K562 (cell line): Measurements from ENCODE around the gene HOXB3. TPM values are rescaled to one million over a fixed set of nuclear protein-coding genes. Genes with fewer than 3 reads are reported as not detected.
A peak's percentile ranks its signal among the peaks of the same experiment; 100 is the strongest.

ENCODE experiments used
- ARID1B ChIP-seq: fragments of 450-650 bp; IDR thresholded peaks from 2 replicates; pipeline ENCODE4 v1.6.1; 2016; ENCODE audit warnings: antibody characterized with exemption, mild to moderate bottlenecking, inconsistent platforms
- COPS2 ChIP-seq: fragments of 450-650 bp; conservative IDR thresholded peaks from 2 replicates; pipeline ENCODE4 v1.6.1; 2016; ENCODE audit warnings: mild to moderate bottlenecking, moderate library complexity
- CREB3 ChIP-seq: fragments of 450-650 bp; conservative IDR thresholded peaks from 2 replicates; pipeline ENCODE4 v1.6.1; 2016; ENCODE audit warnings: missing genetic modification characterization, low read depth, mild to moderate bottlenecking, missing compliant biosample characterization, moderate library complexity
- ELK1 ChIP-seq: sonication (generic); formaldehyde crosslinking; IDR thresholded peaks from 2 replicates; pipeline ENCODE4 v1.8.1; 2022; ENCODE audit warnings: missing genetic modification reagents
- GATA2 ChIP-seq: sonication (generic); formaldehyde crosslinking; IDR thresholded peaks from 2 replicates; pipeline ENCODE4 v1.4.0; 2020; ENCODE audit warnings: mild to moderate bottlenecking, missing genetic modification reagents
- HMG20B ChIP-seq: fragments of 250-450 bp; sonication (Bioruptor Pico); IDR thresholded peaks from 2 replicates; pipeline ENCODE4 v1.5.0; 2021; ENCODE audit warnings: mild to moderate bottlenecking
- KLF16 ChIP-seq: IDR thresholded peaks from 2 replicates; pipeline ENCODE4 v1.6.1; 2016; ENCODE audit warnings: antibody characterized with exemption
- NCOA6 ChIP-seq: fragments of 450-650 bp; IDR thresholded peaks from 2 replicates; pipeline ENCODE4 v1.6.1; 2017; ENCODE audit warnings: mild to moderate bottlenecking
- RBM39 ChIP-seq: fragments of 200-400 bp; formaldehyde crosslinking; optimal IDR thresholded peaks from 2 replicates; pipeline ENCODE3; 2018; ENCODE audit warnings: low read depth, low read length
- RHOXF2B ChIP-seq: fragments of 250-450 bp; sonication (Bioruptor Pico); conservative IDR thresholded peaks from 2 replicates; pipeline ENCODE4 v1.5.1; 2021
- SMAD2 ChIP-seq: fragments of 150-350 bp; IDR thresholded peaks from 2 replicates; pipeline ENCODE4 v1.6.1; 2014; ENCODE audit warnings: low read depth, mild to moderate bottlenecking, low read length
- SMAD3 ChIP-seq: fragments of 450-650 bp; formaldehyde crosslinking; conservative IDR thresholded peaks from 2 replicates; pipeline ENCODE4 v1.4.0; 2020; ENCODE audit warnings: mild to moderate bottlenecking
- SPI1 ChIP-seq: IDR thresholded peaks from 2 replicates; pipeline ENCODE4 v1.6.1; 2011; ENCODE audit warnings: low read depth, low read length, control low read depth, borderline replicate concordance
- VEZF1 ChIP-seq: fragments of 200-800 bp; sonication (Bioruptor generic); IDR thresholded peaks from 2 replicates; pipeline ENCODE4 v1.6.1; 2017; ENCODE audit warnings: missing genetic modification characterization, missing compliant biosample characterization
- WHSC1 ChIP-seq: IDR thresholded peaks from one replicate; pipeline ENCODE4 v1.6.1; 2012; ENCODE audit warnings: low read length, control low read depth, inconsistent platforms
- ZBTB34 ChIP-seq: fragments of 250-450 bp; sonication (Bioruptor Pico); IDR thresholded peaks from 2 replicates; pipeline ENCODE4 v1.8.0; 2021; ENCODE audit warnings: mild to moderate bottlenecking, moderate library complexity
- ZEB2 ChIP-seq: fragments of 450-650 bp; IDR thresholded peaks from 2 replicates; pipeline ENCODE4 v1.6.1; 2016
- ZFP91 ChIP-seq: sonication (generic); formaldehyde crosslinking; IDR thresholded peaks from 2 replicates; pipeline ENCODE4 v1.8.0; 2022; ENCODE audit warnings: mild to moderate bottlenecking, missing genetic modification reagents
- ZNF639 ChIP-seq, 2 experiments: fragments of 200-800 bp in 1 of 2; sonication (Bioruptor generic) in 1 of 2; sonication (generic) in 1 of 2; formaldehyde crosslinking in 1 of 2; IDR thresholded peaks in 1 of 2; conservative IDR thresholded peaks in 1 of 2; 2 replicates each; pipeline versions ENCODE4 v1.5.0 to v1.6.1; 2016 to 2020; ENCODE audit warnings: missing compliant biosample characterization in 1 of 2, missing genetic modification characterization in 1 of 2, missing genetic modification reagents in 1 of 2
- ZNF707 ChIP-seq: fragments of 250-450 bp; sonication (Bioruptor Pico); conservative IDR thresholded peaks from 2 replicates; pipeline ENCODE4 v1.8.0; 2022; ENCODE audit warnings: inconsistent platforms, mild to moderate bottlenecking, moderate library complexity
- ZNF830 ChIP-seq: fragments of 250-450 bp; sonication (Bioruptor Pico); IDR thresholded peaks from 2 replicates; pipeline ENCODE4 v1.5.0; 2021; ENCODE audit warnings: mild to moderate bottlenecking
- polyA plus RNA-seq, 8 experiments: library from polyadenylated mRNA; depleted of rRNA in 4 of 8; stranded (reverse) in 5 of 8; unstranded in 3 of 8; fragments of >200 nt; fragmentation: Nextera tagmentation in 2 of 8; fragmentation: Illumina TruSeq in 1 of 8; extraction: Ambion mirVana in 2 of 8; extraction: Trizol in 1 of 8; gene quantifications; 2 replicates each; pipeline versions ENCODE4 v1.2.1 to v1.2.3, GENCODE V29; 2011 to 2014; ENCODE audit warnings: inconsistent platforms in 1 of 8, missing spikeins in 1 of 8
- total RNA-seq, 7 experiments: library from RNA; depleted of rRNA in 6 of 7; stranded (reverse); fragments of >200 nt in 6 of 7; fragmentation: Illumina TruSeq in 2 of 7; extraction: Trizol in 2 of 7; gene quantifications; 2 replicates each; pipeline versions ENCODE4 v1.2.1 to v1.2.3, GENCODE V29; 2011 to 2021; ENCODE audit warnings: low replicate concordance in 1 of 7

The HOXB3 gene
- total and polyA plus RNA-seq, 9 of the 15 experiments (the other 6 are each of a cell fraction or from before 2014, with no cell fraction given): 2.4 to 41.3 (median 20.2) TPM

- TF ChIP-seq ZFP91 (CRISPR knock-in tag): no peak
- TF ChIP-seq CREB3 (tag): no peak
- no peak for TF ChIP-seq WHSC1
- TF ChIP-seq RHOXF2B: no peak
- peak; percentile 80 for TF ChIP-seq ARID1B
- no peak for TF ChIP-seq RBM39
- no peak for TF ChIP-seq ELK1 (CRISPR knock-in tag)
- no peak for TF ChIP-seq KLF16
- no peak for TF ChIP-seq ZNF707 (CRISPR knock-in tag)
- TF ChIP-seq ZNF830 (CRISPR knock-in tag): no peak
- TF ChIP-seq SMAD2: no peak
- no peak for TF ChIP-seq ZBTB34 (CRISPR knock-in tag)
- no peak for TF ChIP-seq GATA2 (CRISPR knock-in tag)
- no peak for TF ChIP-seq VEZF1 (CRISPR knock-in tag)
- TF ChIP-seq COPS2: no peak
- no peak for TF ChIP-seq HMG20B (CRISPR knock-in tag)
- no peak for TF ChIP-seq NCOA6
- TF ChIP-seq SPI1: no peak
- TF ChIP-seq SMAD3 (CRISPR knock-in tag): no peak
- TF ChIP-seq ZEB2: 0 out of 2 replicates have a peak, but pooled peaks have one; percentile 23
- 0 out of 4 replicates have a peak, but pooled peaks of 1 of the 2 experiments have one; percentile 36 for TF ChIP-seq ZNF639 (CRISPR knock-in tag; conservative IDR thresholded peaks at IDR 0.05 in 1 of 2, IDR thresholded peaks at IDR 0.05 in 1 of 2)
These were observed 19.6 kb downstream of the HOXB3 start (continued) for GRCh38 chr17:48570325-48571023.
